GM21576 (cell line): Measurements from ENCODE around the gene SIMC1.
"Not testable (repeated sequence)": the region's sequence is repeated elsewhere in the genome, so short reads cannot be mapped to it uniquely, and the experiment has no call there.

Experiments
- ATAC-seq: cut with Tn5 transposase; IDR thresholded peaks from one replicate; pipeline ENCODE4 v1.9.1; 2021; ENCODE audit warnings: mild to moderate bottlenecking, moderate library complexity; ENCODE audit not compliant: unreplicated experiment

Gene SIMC1

GRCh38 chr5:176290057-176290840 lies 52.0 kb downstream of the SIMC1 start:
- not testable (repeated sequence) for ATAC-seq

GRCh38 chr5:176305356-176305755 lies 67.1 kb downstream of the SIMC1 start:
- not testable (repeated sequence) for ATAC-seq

GRCh38 chr5:176317534-176318374 lies 79.5 kb downstream of the SIMC1 start:
- ATAC-seq = no peak

- ATAC-seq = no peak
Measured at GRCh38 chr5:176319827-176320554, 81.8 kb downstream of the SIMC1 start.

- no peak for ATAC-seq
Measured at GRCh38 chr5:176320577-176320976, 82.4 kb downstream of the SIMC1 start.

- no peak for ATAC-seq
Measured at GRCh38 chr5:176334031-176334770, 96.0 kb downstream of the SIMC1 start.

GRCh38 chr5:176337913-176338312 lies 99.7 kb downstream of the SIMC1 start:
- ATAC-seq = no peak

- ATAC-seq = no peak
Measured at GRCh38 chr5:176339304-176339703, 101.1 kb downstream of the SIMC1 start.

GRCh38 chr5:176341325-176342157 lies 103.3 kb downstream of the SIMC1 start:
- no peak for ATAC-seq

GRCh38 chr5:176342158-176342483 lies 103.9 kb downstream of the SIMC1 start:
- no peak for ATAC-seq

- no peak for ATAC-seq
Measured at GRCh38 chr5:176342766-176343458, 104.7 kb downstream of the SIMC1 start.

GRCh38 chr5:176350416-176350815 lies 112.2 kb downstream of the SIMC1 start:
- ATAC-seq = no peak

- no peak for ATAC-seq
Measured at GRCh38 chr5:176352116-176352878, 114.1 kb downstream of the SIMC1 start.

- ATAC-seq = no peak
Measured at GRCh38 chr5:176353533-176353932, 115.3 kb downstream of the SIMC1 start.

GRCh38 chr5:176355400-176356178 lies 117.4 kb downstream of the SIMC1 start:
- ATAC-seq = no peak

GRCh38 chr5:176356179-176356566 lies 117.9 kb downstream of the SIMC1 start:
- no peak for ATAC-seq

GRCh38 chr5:176359658-176360057 lies 121.4 kb downstream of the SIMC1 start:
- ATAC-seq = no peak

GRCh38 chr5:176360894-176361436 lies 122.7 kb downstream of the SIMC1 start:
- no peak for ATAC-seq
